Loucy (cell line): ENCODE data around the gene LPP.

Experiments
- EZH2phosphoT487 ChIP-seq: fragments of 200-600 bp; IDR thresholded peaks from 2 replicates; pipeline ENCODE4 v1.6.1; 2018; ENCODE audit warnings: antibody characterized with exemption, mild to moderate bottlenecking, moderate library complexity, borderline replicate concordance
- TF ChIP-seq, protein P1 (sequence below): fragments of 200-600 bp; sonication (generic); conservative IDR thresholded peaks from 2 replicates; pipeline ENCODE4 v1.5.1; 2014; ENCODE audit warnings: mild to moderate bottlenecking, antibody characterized with exemption, low read length

GRCh38 chr3:188779281-188779980, 625.5 kb downstream of the LPP start:
- TF ChIP-seq, protein P1, sequence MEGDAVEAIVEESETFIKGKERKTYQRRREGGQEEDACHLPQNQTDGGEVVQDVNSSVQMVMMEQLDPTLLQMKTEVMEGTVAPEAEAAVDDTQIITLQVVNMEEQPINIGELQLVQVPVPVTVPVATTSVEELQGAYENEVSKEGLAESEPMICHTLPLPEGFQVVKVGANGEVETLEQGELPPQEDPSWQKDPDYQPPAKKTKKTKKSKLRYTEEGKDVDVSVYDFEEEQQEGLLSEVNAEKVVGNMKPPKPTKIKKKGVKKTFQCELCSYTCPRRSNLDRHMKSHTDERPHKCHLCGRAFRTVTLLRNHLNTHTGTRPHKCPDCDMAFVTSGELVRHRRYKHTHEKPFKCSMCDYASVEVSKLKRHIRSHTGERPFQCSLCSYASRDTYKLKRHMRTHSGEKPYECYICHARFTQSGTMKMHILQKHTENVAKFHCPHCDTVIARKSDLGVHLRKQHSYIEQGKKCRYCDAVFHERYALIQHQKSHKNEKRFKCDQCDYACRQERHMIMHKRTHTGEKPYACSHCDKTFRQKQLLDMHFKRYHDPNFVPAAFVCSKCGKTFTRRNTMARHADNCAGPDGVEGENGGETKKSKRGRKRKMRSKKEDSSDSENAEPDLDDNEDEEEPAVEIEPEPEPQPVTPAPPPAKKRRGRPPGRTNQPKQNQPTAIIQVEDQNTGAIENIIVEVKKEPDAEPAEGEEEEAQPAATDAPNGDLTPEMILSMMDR = no peak
- no peak for TF ChIP-seq EZH2phosphoT487
